Endothelial cell of umbilical vein (primary cell): ENCODE results near the gene SAXO1. TPM values are rescaled to one million over a fixed set of nuclear protein-coding genes. Genes with fewer than 3 reads are reported as not detected.

Experiments used
- BruUV-seq: library from RNA; stranded (reverse); fragments of 400-500 nt; replicated peaks from 2 replicates; lab custom pipeline; 2021; lab: Mats Ljungman, UMichigan
- CTCF ChIA-PET: fragments of 300-600, 350-600 bp; sonication (Branson Sonifier 250); formaldehyde crosslinking; loops from one replicate; lab custom pipeline; 2021; ENCODE audit warnings: antibody characterized with exemption, inconsistent platforms; lab: Charles Lee
- POLR2A ChIA-PET: fragments of 300-600, 350-600 bp; sonication (Branson Sonifier 250); formaldehyde crosslinking; loops from one replicate; lab custom pipeline; 2021; ENCODE audit warnings: antibody characterized with exemption, inconsistent platforms; lab: Charles Lee
- DNase-seq: peaks from one replicate; pipeline ENCODE4 v3.0.0-alpha.2; 2011; ENCODE audit warnings: low read depth, low spot score
- FAIRE-seq: peaks from 2 replicates; lab custom pipeline; 2011; peaks lifted over from hg19 to GRCh38; lab: Jason Lieb, UNC
- H2AFZ ChIP-seq: 2 replicates; pipeline ENCODE4 v1.6.0; 2012; ENCODE audit warnings: low read depth, low read length, control low read depth, inconsistent platforms
- H3K27ac ChIP-seq: 2 replicates; pipeline ENCODE4 v1.5.1; 2011; ENCODE audit warnings: low read depth, mild to moderate bottlenecking, control low read depth, low read length, moderate library complexity; ENCODE audit not compliant: insufficient read depth
- H3K27me3 ChIP-seq, 2 experiments: 2 replicates each; pipeline versions ENCODE4 v1.6.0 to v1.6.1; 2011; ENCODE audit warnings: low read length in 2 of 2, mixed read lengths in 1 of 2; ENCODE audit not compliant: control insufficient read depth in 2 of 2, insufficient read depth in 2 of 2
- H3K36me3 ChIP-seq, 2 experiments: 2 replicates in 1 of 2; 3 replicates in 1 of 2; pipeline ENCODE4 v1.5.1; 2011; ENCODE audit warnings: low read length in 2 of 2, mild to moderate bottlenecking in 1 of 2, moderate library complexity in 1 of 2; ENCODE audit not compliant: control insufficient read depth in 2 of 2, insufficient read depth in 2 of 2; ENCODE audit errors: extremely low read depth in 1 of 2
- H3K4me1 ChIP-seq: 3 replicates; pipeline ENCODE4 v1.5.1; 2011; ENCODE audit warnings: mild to moderate bottlenecking, low read length; ENCODE audit not compliant: control insufficient read depth, insufficient read depth; ENCODE audit errors: extremely low read depth
- H3K4me2 ChIP-seq: 2 replicates; pipeline ENCODE4 v1.6.1; 2011; ENCODE audit warnings: low read length, control low read depth, mixed read lengths; ENCODE audit not compliant: insufficient read depth
- H3K4me3 ChIP-seq, 3 experiments: fragments of 200-600 bp in 1 of 3; sonication (generic), shearing (Covaris generic) in 1 of 3; replicated peaks in 1 of 3; 2 replicates each; pipeline ENCODE4 v1.5.1; 2011 to 2016; ENCODE audit warnings: control low read depth in 3 of 3, low read length in 3 of 3, mild to moderate bottlenecking in 2 of 3, inconsistent platforms in 1 of 3, low read depth in 1 of 3, moderate library complexity in 1 of 3; ENCODE audit not compliant: insufficient read depth in 1 of 3
- H3K79me2 ChIP-seq: 2 replicates; pipeline ENCODE4 v1.6.0; 2012; ENCODE audit warnings: low read length, inconsistent platforms; ENCODE audit not compliant: control insufficient read depth, insufficient read depth
- H3K9ac ChIP-seq: replicated peaks from 2 replicates; pipeline ENCODE3; 2011; ENCODE audit warnings: low read length, control low read depth; ENCODE audit not compliant: insufficient read depth; ENCODE audit errors: extremely low read depth
- H3K9me1 ChIP-seq: replicated peaks from 3 replicates; pipeline ENCODE4 v1.6.0; 2011; ENCODE audit warnings: mild to moderate bottlenecking, low read length; ENCODE audit not compliant: control insufficient read depth, insufficient read depth; ENCODE audit errors: extremely low read depth
- H3K9me3 ChIP-seq: replicated peaks from 2 replicates; pipeline ENCODE4 v1.5.1; 2012; ENCODE audit warnings: low read length, inconsistent platforms; ENCODE audit not compliant: control insufficient read depth, insufficient read depth
- H4K20me1 ChIP-seq: replicated peaks from 2 replicates; pipeline ENCODE3; 2011; ENCODE audit warnings: mild to moderate bottlenecking, low read length; ENCODE audit not compliant: control insufficient read depth, insufficient read depth; ENCODE audit errors: extremely low read depth
- EZH2 ChIP-seq: IDR thresholded peaks from 2 replicates; pipeline ENCODE4 v1.6.1; 2012; ENCODE audit warnings: borderline replicate concordance, low read depth, mild to moderate bottlenecking, moderate library complexity, low read length, inconsistent platforms; ENCODE audit not compliant: severe bottlenecking
- FOS ChIP-seq: IDR thresholded peaks from 2 replicates; pipeline ENCODE4 v1.6.1; 2011; ENCODE audit warnings: mild to moderate bottlenecking, low read length, moderate library complexity, borderline replicate concordance; ENCODE audit not compliant: insufficient read depth
- GATA2 ChIP-seq: IDR thresholded peaks from 2 replicates; pipeline ENCODE4 v1.7.0; 2011; ENCODE audit warnings: low read depth, mild to moderate bottlenecking, moderate library complexity, mixed read lengths, low read length; ENCODE audit not compliant: insufficient read length, insufficient read depth
- JUN ChIP-seq: IDR thresholded peaks from 2 replicates; pipeline ENCODE4 v1.6.1; 2011; ENCODE audit warnings: borderline replicate concordance, low read depth; ENCODE audit not compliant: insufficient read length, insufficient read depth
- MYC ChIP-seq: IDR thresholded peaks from one replicate; pipeline ENCODE4 v1.6.1; 2011; ENCODE audit warnings: mild to moderate bottlenecking, low read depth, low read length
- POLR2A ChIP-seq: IDR thresholded peaks from 2 replicates; pipeline ENCODE4 v1.6.1; 2012; ENCODE audit warnings: low read depth, mild to moderate bottlenecking, control low read depth, low read length
- POLR2AphosphoS5 ChIP-seq: IDR thresholded peaks from 2 replicates; pipeline ENCODE4 v1.6.1; 2012; ENCODE audit warnings: low read depth, mild to moderate bottlenecking, control low read depth, low read length, moderate library complexity; ENCODE audit not compliant: insufficient read depth
- dilution Hi-C: fragments of 300-500 bp; cut with MboI; formaldehyde crosslinking; loops from one replicate; pipeline ENCODE4 v1.15.0; 2019; ENCODE audit warnings: low sequenced_read_pairs; ENCODE audit not compliant: extremely low pct_ligation_motif_present
- intact Hi-C: fragments of 100-400 bp; cut with micrococcal nuclease; formaldehyde crosslinking; loops from one replicate; pipeline ENCODE4 v1.10.0; 2022
- polyA plus RNA-seq, 4 experiments: library from polyadenylated mRNA; depleted of rRNA in 3 of 4; stranded (reverse) in 3 of 4; unstranded in 1 of 4; fragments of >200 nt; gene quantifications; 2 replicates each; pipeline versions ENCODE4 v1.2.1 to v1.2.3, GENCODE V29; 2011 to 2012; ENCODE audit warnings: missing spikeins in 1 of 4
- total RNA-seq: library from RNA; stranded (reverse); gene quantifications from 2 replicates; pipeline ENCODE4 v1.2.3, GENCODE V29; 2021
- TF ChIP-seq, protein P1 (sequence below): IDR thresholded peaks from 2 replicates; pipeline ENCODE4 v1.6.1; 2011; ENCODE audit not compliant: insufficient read depth, insufficient read length
- TF ChIP-seq, protein P2 (sequence below), 2 donors: IDR thresholded peaks; 1 replicate in 1 of 2; 2 replicates in 1 of 2; pipeline ENCODE4 v1.5.1; 2011; ENCODE audit warnings: low read length in 2 of 2, mild to moderate bottlenecking in 2 of 2, moderate library complexity in 2 of 2, control low read depth in 1 of 2, inconsistent platforms in 1 of 2, low read depth in 1 of 2; ENCODE audit not compliant: insufficient read depth in 1 of 2; ENCODE audit errors: extremely low read depth in 1 of 2

Gene SAXO1
- total and polyA plus RNA-seq, 2 donors (not counting 3 experiments of a cell fraction or from before 2014, with no cell fraction given) = not detected

DNA sequence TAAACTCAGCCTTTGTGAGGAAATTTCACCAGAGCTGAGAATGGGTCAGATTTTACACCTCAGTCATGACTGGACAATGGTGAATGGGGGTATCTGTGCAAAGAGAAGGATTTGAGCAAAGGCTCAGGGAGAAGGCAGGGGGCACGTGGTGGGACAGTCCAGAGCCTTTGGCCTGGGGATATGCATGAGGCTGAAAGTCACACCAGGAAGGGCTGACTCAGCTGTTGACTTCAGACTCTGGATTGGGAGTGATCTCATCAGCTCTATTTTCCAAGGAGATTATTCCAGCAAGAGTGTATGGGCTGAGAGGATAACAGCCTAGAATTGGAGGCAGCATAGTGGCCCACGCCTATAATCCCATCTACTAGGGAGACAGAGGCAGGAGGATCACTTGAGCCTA lies 53.6 kb downstream of the SAXO1 start:
- Histone ChIP-seq H3K27me3 (no peaks in the 10 kb centered on the region), H4K20me1 (no peaks in the 10 kb centered on the region), H3K9me3 (no peaks in the 10 kb centered on the region), H3K4me1 (peaks cover 8% of the 10 kb centered on the region), H2AFZ (no peak overlapping the region), H3K9ac (no peak overlapping the region), H3K9me1 (no peaks in the 10 kb centered on the region), H3K4me3 (no peak overlapping the region), H3K4me2 (no peak overlapping the region), H3K27ac (no peak overlapping the region), H3K79me2 (no peaks in the 10 kb centered on the region), H3K36me3 (no peaks in the 10 kb centered on the region)
- FAIRE-seq = peak; percentile 66
- intact Hi-C loops = no loop called here
- DNase-seq = peak; percentile 63
- ChIA-PET POLR2A (interaction anchor here (0.5 kb wide), 1 partner anchor 10 kb away, joined by 3 read pairs; no protein-coding TSS in a partner anchor), CTCF (interaction anchor here (0.5 to 1.2 kb wide), 3 partner anchors 8 to 537 kb away, joined by 3 read pairs; no protein-coding TSS in a partner anchor)
- TF ChIP-seq MYC = no peak
- peak; percentile 31 for TF ChIP-seq FOS
- TF ChIP-seq, protein P1, sequence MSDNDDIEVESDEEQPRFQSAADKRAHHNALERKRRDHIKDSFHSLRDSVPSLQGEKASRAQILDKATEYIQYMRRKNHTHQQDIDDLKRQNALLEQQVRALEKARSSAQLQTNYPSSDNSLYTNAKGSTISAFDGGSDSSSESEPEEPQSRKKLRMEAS = no peak
- dilution Hi-C loops = no loop called here
- BruUV-seq = no TSS peak

- no TSS peak for BruUV-seq
- peaks cover 0 to 3% of the 10 kb centered on the region in 2 experiments for H3K27me3 ChIP-seq
- H3K79me2 ChIP-seq = no peaks in the 10 kb centered on the region
- no peaks in the 10 kb centered on the region for H3K36me3 ChIP-seq
- intact Hi-C loops (no loop called here), dilution Hi-C loops (no loop called here)
- no peaks in the 10 kb centered on the region for H3K9me1 ChIP-seq
- no peak overlapping the region for H3K4me2 ChIP-seq
- H3K9me3 ChIP-seq = no peaks in the 10 kb centered on the region
- DNase-seq = no peak
- H2AFZ ChIP-seq = no peak overlapping the region
- no peak overlapping the region for H3K9ac ChIP-seq
- H3K27ac ChIP-seq = no peak overlapping the region
- TF ChIP-seq, protein P1 = no peak
- TF ChIP-seq GATA2 (no peak), EZH2 (no peak), POLR2AphosphoS5 (no peak), MYC (no peak), JUN (no peak), FOS (no peak), POLR2A (no peak)
- TF ChIP-seq, protein P2, sequence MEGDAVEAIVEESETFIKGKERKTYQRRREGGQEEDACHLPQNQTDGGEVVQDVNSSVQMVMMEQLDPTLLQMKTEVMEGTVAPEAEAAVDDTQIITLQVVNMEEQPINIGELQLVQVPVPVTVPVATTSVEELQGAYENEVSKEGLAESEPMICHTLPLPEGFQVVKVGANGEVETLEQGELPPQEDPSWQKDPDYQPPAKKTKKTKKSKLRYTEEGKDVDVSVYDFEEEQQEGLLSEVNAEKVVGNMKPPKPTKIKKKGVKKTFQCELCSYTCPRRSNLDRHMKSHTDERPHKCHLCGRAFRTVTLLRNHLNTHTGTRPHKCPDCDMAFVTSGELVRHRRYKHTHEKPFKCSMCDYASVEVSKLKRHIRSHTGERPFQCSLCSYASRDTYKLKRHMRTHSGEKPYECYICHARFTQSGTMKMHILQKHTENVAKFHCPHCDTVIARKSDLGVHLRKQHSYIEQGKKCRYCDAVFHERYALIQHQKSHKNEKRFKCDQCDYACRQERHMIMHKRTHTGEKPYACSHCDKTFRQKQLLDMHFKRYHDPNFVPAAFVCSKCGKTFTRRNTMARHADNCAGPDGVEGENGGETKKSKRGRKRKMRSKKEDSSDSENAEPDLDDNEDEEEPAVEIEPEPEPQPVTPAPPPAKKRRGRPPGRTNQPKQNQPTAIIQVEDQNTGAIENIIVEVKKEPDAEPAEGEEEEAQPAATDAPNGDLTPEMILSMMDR (IDR thresholded peaks at IDR 0.05; ENCODE audit: extremely low read depth in 1 of 2, insufficient read depth in 1 of 2, low read depth in 1 of 2, low read length in 2 of 2) = no peak
- ChIA-PET CTCF (no interaction called here), POLR2A (no interaction called here)
- no peaks in the 10 kb centered on the region for H4K20me1 ChIP-seq
- no peak for FAIRE-seq
- H3K4me3 ChIP-seq = no peak overlapping the region
- peaks cover 8% of the 10 kb centered on the region for H3K4me1 ChIP-seq
Measured at GRCh38 chr9:18978188-18978587, 54.8 kb downstream of the SAXO1 start.
